NCI-H1436 treated with DMSO at 0.1 percent for 48 hours (cell line): ENCODE measurements around the gene GPR156.
"Not testable (repeated sequence)": the region's sequence is repeated elsewhere in the genome, so short reads cannot be mapped to it uniquely, and the experiment has no call there.

Source experiments
- DNase-seq: peaks from one replicate; lab custom pipeline; 2025; lab: John Stamatoyannopoulos, UW

The GPR156 gene

DNA sequence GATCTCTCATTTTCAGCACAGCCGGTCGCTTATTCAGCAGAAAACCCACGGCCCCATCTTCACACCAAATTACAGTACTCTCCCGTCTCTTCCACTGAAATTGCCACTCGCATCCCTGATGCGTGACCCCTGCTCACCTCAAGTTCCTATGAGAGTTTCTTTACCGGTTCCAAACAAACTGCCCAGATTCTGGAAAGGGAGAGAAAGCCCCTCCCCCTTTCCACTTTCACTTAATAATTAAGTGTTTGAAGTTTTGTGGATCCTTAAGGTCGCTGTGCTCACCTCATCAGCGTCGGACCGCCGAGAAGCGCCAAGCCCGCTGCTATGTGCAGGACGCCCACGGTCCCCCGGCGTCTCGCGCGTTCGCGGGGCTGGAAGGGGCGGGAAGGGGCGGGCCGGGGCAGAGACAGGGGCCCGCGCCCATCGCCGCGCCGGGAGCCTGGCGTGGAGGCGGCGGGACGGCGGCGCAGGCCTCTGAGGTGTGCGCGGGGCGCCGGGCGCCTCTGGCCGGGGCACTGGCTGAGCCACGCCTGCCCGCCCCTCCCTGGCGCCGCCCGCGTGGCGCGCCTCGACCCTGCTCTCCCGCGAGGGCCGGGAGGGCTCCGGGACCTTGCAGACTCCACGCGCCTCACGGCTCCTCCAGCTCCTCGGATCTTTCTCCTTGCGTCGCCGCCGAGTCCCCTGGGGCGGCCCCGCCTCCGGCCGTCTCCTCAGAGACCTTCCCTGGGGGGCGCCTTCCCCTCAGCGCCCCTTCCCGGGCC, at the start of gene GPR156:
GPR156 (minus strand) TSS at position 476 of the 761 bp plus-strand sequence. CDS start 41,124 bp downstream, outside the sequence.
- no peak for DNase-seq

DNA sequence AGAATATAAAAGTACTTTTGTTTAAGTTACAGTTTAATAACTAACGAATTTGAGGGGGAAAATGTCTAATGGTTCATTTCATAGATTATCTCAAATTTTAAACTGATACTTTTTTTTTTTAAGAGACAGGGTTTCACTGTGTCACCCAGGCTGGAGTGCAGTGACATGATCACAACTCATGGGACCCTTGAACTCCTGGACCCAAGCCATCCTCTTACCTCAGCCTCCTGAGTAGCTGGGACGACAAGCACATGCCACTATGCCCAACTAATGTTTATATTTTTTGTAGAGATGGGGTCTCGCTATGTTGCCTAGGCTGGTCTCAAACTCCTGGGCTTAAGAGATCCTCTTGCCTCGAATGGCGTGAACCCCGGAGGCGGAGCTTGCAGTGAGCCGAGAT, 47.6 kb upstream of the GPR156 start:
- DNase-seq, result no peak

DNA sequence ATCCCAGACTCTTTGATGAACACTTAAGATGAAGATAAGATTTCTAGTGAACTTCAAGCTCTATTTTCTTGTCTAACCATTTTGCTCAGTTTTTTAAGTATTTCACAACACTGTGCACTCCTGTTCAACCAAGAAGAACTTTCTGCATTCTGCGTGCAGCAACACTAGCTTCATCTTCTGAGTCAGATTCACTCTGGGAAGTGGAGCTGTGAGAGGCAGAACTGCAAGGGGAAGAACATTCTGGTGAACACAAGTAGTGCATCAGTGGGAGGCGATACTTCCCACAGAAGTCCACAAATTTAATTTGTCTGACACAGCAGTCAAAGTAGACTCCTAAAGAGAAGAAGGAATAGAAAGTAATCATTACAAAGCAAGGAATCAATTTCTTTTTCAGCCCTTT, 46.1 kb upstream of the GPR156 start:
- DNase-seq, result no peak

DNA sequence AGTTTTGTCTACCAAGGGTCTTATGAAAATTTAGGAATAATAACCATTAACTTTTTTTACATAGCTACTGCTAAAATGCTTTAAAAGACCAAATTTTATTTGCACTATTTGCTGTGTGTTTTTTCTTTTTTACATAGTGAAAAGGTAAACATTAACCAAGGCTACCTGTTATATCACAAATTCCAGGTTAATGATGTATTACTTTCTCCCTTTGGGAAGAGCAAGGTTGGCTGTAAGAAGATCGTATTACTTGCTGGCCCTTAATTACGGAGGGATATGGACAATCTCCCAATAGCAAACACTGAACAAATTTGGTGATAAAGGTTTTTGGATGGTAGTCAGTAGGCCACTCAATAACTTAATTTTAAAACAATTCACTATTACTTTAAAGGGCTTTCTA, 41.8 kb upstream of the GPR156 start:
- no peak for DNase-seq

DNA sequence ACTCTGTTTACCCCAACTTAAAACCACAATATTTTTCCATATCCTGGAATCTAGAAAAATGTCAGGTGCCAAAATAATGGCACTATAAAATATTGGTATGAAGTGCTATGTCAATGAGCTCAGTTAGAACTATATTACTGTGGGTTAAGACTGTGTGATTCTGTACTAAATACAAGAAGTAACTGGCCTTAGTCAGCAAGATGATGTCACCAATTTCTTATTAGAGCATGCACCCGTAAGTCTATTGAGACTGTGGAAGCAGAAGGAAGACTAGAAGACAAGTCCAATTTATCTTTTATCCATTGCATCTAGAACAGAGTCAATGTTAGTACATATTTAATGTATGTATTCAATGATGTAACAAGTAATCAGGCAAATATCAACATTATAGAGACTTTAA, 39.2 kb upstream of the GPR156 start:
- no peak for DNase-seq

DNA sequence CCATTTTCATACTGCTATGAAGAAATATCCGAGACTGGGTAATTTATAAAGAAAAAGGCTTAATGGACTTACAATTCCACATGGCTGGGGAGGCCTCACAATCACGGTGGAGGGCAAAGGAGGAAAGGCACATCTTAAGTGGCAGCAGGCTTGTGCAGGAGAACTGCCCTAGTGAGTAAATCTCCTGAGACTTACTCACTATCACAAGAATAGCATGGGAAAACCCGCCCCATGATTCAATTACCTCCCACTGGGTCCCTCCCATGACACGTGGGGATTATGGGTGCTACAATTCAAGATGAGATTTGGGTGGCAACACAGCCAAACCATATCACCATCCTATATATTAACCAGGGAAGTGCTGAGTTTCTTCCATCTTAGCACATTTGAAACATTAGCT, 38.7 kb upstream of the GPR156 start:
- DNase-seq, result not testable (repeated sequence)

DNA sequence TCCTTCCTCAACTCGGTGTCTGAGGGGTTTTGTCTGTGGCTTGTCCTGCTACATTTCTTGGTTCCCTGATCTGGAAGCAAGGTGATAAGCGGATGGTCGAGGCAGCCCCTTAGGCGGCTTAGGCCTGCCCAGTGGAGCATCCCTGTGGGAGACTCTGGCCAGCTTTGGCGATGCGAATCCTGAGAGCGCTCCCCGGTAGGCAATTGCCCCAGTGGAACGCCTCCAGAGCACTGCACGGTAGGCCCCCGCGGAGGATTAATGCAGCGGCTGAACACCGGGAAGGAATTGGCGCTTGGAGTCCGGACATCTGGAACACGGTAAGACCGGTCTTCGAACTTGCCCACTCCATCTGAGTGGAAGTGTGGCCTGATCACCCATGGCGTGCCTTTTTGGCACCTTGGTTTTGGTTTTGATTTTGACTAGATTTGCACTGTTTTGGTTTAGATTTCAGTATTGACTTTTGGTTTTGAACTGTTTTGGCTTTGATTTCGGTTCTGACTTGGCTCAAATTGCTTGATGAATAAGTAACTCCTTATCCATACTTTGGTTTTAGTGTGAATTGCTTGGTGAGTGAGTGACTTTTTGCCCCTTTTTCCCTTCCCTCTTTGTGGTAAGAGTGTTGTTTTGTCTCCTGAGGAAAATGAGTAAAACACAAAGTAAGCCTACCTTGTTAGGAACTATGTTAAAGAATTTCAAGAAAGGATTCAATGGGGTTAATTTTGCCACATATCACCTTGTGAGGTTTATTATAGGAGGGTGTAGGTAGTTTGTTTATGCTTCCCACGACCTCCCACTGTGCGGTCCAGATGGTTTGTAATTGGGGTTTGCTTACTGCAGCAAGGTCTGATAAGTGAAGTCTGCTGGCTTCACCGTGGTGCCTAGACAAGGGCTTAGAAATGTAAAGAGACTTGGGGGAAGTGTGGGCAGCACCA, 27.1 kb upstream of the GPR156 start:
- DNase-seq, result no peak

DNA sequence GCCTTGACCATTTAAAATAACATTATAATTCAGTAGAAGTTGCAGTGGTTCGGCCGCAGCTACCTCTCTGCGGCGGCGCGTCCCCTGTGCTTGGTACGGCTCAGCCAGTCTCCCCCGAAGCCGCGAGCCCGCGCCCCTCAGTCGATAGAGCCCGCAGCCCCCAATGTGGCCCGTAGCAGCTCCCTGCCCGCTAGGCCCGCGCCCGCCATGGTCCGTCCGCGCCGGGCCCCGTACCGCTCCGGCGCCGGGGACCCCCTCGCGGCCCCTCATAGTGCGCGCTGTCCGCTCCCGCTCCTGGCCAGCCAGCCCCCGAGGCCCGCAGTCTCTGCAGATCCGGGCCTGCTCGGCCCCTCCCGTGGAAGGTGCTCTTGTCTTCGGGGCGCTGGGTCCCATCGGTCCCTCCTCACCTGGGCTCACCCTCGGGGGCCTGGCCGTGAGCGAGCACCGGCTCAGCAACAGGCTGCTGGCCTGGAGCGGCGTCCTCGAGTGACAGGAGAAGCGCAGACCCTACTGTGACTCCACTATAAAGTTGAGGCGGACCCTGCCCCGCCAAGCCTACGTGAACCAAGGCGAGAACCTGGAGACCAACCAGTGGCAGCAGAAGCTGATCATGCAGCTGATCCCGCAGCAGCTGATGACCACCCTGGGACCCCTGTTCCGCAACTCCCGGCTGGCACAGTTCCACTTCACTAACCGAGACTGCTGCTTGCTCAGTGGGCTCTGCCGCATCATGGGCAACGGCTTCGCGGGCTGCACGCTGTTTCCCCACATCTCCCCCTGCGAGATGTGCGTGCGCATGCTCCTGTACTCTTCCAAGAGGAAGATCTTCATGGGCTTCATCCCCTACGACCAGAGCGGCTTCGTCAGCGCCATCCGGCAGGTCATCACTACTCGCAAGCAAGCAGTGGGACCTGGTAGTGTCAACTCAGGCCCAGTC, 21.8 kb upstream of the GPR156 start:
- DNase-seq, result no peak

DNA sequence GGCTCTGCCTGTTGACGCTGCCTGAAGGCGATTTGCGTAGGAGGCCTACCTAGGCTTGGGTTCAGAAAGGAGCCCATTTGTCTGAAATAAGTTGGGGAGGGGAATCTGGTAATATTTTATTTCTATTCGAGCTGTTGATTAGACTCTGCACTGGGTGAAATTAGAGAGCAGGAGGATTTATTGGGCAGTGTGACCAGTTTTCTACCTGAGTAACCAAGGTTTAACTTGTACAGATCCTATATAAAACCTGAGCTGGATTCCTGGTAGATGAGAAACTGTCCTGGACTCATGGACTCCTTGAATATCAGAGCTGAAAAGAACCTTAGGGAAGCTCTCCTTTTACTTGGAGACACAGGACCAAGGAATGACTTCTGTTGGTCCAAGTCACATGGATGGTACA, 19.6 kb upstream of the GPR156 start:
- DNase-seq, result no peak

DNA sequence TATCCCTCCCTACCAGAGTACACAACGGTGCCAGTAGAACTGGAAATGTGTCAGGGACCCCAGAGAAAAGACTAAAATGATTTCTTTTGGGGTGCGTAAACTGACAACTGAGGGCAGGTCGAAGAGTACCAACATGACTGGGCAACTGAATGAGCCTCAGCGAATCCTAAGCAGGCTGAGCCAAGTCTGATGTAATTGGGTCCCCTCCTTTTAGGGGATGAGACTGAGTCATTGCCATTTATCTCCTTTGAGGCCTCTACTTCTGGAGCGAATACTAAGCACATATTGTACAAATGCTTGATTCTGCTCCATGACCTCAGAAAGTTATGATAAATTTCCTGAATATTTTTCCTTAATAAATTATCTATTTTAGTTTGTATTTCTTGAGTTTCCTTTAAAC, 17.3 kb upstream of the GPR156 start:
- DNase-seq, result no peak

DNA sequence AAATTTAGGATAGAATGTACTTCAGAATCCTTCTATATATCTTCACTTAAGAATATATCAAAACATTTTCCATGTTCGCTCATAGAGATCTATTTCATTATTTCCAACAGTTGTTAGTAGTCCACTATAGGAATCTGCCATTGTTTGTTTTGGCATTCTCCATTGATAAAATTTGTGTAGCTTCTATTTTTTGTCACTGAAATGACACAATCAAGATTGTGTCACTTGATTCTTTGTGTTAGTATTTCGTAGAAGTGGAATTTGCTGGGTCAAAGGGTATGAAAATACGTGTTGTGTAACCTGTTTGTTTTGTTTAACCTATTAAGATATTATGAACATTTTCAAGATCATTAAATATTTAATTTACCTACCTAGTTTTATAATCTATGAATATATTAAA, 15.9 kb upstream of the GPR156 start:
- DNase-seq, result no peak

DNA sequence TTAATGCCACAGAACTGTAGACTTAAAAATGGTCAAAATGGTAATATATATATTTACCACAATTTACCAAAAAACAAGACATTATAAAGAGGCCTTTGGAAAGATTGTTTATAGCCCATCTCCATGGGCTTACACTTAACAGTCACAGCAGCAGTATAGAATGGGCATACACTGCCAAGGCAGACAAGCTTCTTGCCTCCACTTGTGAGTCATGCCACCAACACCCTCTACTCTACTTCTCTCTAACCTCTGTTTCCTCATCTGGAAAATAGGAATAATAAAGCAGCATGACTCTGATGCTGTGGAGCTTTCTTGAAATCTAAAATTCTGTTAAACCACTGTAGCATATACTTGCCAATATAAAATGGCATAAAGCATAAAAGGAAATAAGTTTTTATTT, 14.4 kb upstream of the GPR156 start:
- no peak for DNase-seq

DNA sequence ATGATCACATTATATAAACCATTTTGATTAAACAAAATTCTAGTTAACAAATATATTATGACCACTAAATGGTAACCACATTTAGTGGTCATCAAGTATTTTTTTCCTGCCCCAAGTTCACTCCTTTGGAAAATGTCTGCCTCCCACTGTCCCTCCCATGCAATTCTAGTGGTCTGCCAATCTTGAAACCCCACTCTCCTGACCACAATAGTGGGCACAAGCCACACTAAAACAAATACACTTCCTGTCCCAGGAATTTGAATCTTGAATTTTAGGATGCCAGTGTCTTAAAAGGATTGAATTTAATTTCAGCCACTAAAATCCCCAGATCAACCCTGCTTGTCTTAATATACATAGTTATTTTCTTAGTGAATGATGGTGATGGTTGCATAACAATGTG, 14.0 kb upstream of the GPR156 start:
- no peak for DNase-seq

DNA sequence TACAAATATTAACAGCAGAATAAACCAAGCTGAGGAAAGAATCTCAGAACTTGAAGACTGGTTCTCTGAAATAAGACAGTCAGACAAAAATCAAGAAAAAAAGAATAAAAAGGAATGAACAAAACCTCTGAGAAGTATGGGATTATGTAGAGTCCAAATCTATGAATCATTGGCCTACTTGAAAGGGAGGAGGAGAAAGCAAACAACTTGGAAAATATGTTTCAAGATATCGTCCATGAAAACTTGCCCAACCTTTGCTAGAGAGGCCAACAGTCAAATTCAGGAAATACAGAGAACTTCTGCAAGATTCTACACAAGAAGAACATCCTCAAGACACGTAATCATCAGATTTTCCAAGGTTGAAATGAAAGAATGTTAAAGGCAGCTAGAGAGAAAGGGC, 6.5 kb upstream of the GPR156 start:
- DNase-seq, result not testable (repeated sequence)

DNA sequence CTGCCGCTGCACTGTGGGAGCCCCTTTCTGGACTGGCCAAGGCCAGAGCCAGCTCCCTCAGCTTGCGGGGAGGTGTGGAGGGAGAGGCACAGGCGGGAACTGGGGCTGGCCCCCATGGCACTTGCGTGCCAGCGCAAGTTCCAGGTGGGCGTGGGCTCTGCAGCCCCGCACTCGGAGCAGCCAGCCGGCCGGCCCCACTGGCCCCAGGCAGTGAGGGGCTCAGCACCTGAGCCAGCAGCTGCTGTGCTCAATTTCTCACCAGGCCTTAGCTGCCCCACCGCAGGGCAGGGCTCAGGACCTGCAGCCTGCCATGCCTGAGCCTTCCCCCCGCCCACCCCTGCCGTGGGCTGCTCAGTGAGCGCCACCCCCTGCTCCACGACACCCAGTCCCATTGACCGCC, 4.6 kb upstream of the GPR156 start:
- no peak for DNase-seq

DNA sequence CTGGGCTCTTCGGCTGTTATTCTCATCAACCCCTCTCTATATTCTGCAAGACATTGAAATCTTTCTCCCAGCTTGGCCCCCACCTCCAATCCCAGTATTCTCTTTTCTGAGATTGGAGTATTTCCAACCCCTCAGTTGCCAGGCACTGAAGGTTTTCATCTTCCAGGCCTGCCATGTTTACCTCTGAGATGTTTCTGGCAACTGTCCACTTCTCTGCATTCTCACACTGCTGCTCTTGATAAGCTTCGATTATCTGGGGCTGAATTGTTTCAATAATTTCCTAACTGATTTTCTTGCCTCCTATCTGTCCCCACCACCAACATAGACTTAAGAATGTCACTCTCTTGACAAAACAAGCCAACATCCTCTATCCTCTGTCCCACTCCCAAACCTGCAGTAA, 1.4 kb upstream of the GPR156 start:
- DNase-seq, result no peak

DNA sequence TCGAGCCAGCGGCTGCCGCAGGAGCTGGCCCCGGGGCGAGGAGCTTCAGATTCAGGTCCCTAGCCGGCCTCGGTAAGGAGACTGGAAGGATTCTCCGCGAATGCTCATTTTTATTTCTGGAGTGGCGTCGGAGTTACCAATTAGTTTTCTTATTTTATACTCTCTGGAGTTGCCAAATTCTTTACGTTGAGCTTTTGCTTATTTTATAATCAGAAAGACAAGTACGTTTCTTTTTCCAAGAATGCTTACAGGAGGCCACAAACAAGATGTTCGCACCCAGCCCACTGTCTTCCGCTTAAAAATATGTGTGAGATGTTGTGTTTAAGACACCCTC, 453 bp upstream of the GPR156 start:
- DNase-seq, result no peak

DNA sequence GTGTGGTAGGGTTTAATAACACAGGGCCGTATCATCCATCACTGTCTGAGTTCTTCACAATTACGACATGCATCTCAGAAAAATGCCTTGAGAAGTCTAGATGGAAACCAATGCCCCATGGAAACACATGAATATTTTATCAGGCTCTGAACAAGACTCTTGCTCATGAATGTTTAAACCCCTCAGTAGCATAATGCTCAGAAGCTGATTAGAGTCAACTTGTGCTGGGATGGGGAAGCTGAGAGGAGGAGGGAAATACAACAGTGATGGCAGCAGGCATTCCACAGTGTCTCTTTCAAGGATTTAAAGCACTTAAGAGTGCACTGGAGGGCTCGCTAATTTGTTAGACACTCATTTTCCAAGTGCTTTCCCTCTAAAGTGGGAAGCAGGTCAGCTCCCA, 3.8 kb downstream of the GPR156 start:
- no peak for DNase-seq

DNA sequence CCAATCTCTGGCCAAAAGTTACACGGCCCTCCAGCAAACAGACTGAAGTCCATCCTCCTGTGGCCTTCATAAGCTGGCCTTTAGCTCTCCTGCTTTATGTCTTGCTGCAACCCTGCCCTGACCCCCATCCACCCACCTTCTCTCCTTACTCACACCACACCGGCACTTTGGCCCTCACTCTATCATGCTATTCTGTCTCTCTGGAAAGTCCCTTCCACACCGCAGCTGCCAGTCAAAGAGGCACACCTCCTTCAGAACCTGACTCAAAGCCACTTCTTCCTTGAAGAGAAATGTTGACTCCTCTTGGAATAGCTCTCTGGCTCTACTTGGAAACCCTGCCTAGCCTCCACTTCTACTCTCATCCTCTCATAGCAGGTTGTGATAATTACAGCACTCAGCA, 4.5 kb downstream of the GPR156 start:
- DNase-seq, result no peak

DNA sequence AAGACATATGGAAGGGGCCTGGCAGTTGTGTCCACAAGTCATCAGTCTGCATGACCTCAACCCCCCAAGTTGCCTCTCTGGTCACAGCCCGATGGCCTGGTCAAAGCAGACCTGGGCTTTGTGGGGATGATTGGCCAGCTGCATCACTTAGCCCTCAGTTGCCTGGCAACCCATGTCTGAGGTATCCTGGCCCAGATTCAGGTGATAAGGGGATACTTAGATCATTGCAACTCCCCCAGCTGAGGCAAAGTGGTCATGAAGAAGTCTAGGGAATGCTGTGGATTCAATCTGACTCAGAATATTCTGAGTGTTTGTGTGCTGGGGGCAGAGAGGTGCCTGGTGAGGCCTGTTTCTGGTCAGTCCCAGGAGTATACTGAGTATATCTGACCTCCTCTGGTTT, 5.0 kb downstream of the GPR156 start:
- DNase-seq, result no peak

DNA sequence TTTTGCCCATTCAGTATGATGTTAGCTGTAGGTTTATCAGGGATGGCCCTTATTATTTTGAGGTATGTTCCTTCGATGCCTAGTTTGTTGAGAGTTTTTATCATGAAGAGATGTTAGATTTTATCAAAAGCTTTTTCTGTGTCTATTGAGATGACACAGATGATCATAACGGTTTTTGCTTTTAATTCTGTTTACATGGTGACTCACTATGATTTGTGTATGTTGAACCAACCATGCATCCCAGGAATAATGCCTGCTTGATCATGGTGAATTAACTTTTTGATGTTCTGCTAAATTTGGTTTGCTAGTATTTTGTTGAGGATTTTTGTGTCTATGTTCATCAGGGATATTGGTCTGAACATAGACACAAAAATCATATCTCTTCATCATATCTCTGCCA, 8.3 kb downstream of the GPR156 start:
- no peak for DNase-seq

DNA sequence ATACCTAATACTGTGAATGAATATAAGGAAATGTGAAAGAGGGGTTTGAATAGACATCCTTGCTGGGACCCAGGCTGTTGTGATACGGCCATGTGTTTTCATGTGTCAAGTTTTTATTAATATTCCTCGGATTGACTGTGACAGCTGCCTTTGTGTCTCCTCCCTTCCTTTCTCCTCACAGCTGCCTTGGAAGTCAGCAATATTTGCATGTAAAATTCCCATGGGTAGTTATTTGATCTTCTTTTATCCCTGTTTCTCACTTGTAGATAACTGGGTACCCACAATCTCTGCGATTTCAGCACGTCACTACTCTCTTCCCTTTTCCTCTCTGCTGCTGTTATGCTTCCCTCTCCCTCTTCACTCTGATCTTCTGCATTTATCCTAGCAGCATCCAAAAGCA, 9.4 kb downstream of the GPR156 start:
- DNase-seq, result no peak
